ENCODE data around the gene HHATL.

Gene HHATL

DNA sequence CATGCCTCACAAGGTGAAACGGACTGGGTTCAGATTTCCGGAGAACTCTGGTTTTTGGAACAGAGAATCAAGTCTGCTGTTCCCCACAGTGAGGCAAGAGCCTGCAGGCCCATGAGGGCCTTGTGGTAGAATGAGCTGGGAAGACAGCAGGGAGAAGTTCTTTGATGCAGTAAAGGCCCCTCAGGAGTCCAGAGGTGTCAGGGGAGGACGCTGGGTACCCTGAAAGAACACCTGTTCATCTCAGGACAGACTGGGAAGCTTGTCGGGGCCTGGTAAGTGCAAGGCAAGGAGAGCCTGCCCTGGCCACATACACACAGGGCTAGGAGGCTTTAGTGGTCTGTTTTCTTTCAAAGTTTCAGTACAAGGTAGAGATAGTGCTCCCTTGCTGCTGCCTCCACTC is 52.8 kb downstream of the HHATL start:
- no peak overlapping the region for H3K4me3 ChIP-seq (ENCODE audit: low read length)
- TF ChIP-seq, protein P1, sequence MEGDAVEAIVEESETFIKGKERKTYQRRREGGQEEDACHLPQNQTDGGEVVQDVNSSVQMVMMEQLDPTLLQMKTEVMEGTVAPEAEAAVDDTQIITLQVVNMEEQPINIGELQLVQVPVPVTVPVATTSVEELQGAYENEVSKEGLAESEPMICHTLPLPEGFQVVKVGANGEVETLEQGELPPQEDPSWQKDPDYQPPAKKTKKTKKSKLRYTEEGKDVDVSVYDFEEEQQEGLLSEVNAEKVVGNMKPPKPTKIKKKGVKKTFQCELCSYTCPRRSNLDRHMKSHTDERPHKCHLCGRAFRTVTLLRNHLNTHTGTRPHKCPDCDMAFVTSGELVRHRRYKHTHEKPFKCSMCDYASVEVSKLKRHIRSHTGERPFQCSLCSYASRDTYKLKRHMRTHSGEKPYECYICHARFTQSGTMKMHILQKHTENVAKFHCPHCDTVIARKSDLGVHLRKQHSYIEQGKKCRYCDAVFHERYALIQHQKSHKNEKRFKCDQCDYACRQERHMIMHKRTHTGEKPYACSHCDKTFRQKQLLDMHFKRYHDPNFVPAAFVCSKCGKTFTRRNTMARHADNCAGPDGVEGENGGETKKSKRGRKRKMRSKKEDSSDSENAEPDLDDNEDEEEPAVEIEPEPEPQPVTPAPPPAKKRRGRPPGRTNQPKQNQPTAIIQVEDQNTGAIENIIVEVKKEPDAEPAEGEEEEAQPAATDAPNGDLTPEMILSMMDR (IDR thresholded peaks at IDR 0.05; ENCODE audit: insufficient read depth, low read depth, low read length, missing control alignments), result no peak
- no peak for DNase-seq (ENCODE audit: low read depth)

DNA sequence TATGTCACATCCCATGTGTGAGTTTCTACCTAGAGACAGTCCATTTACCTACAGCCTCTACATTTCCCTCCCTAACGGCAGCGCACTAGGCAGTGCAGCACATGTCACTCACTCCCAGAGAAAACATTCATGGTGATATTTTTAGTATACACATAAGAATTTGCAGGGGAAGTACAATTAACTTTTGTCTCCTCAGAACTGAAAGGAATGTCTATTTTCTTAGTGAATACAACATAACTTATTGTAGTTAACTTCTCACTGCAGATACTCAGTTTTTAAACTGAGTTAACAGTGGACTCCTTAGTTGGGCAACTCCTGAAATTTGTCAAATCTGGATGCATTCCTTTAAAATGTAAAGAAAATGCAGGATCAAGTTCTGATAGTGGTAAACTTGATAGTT is 53.6 kb downstream of the HHATL start:
- no peak for DNase-seq (ENCODE audit: low read depth)
- H3K4me3 ChIP-seq (ENCODE audit: low read length), result no peak overlapping the region
- TF ChIP-seq, protein P1 (IDR thresholded peaks at IDR 0.05; ENCODE audit: insufficient read depth, low read depth, low read length, missing control alignments), result no peak

DNA sequence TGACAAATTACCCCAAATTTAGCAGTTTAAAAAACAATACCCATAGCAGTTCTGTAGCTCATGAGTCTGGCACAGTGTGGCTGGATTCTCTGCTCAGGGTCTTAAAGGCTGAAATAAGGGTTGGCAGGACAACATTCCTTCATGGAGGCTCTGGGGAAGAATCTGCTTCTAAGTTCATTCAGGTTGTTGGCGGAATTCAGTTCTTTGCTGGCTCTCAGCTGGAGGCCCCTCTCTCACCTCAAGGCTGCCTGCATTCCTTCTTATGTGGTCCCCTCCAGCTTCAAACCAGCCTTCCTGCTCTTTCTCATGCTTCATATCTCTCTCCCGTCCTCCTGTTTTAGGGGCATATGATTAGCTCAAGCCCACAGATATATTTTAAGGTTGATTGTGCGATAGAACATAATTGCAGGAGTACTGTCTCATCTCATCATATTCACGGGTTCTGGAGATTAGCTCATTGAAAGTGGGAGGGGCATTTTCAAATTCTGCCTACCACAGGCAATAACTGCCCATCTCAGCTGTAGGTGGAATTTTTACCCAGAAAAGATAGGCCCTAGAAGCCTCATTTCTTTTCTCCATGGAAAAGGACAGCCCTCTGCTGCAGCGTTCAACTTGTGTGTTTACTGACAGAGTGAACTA is 54.7 kb downstream of the HHATL start:
- H3K4me3 ChIP-seq (ENCODE audit: low read length), result no peak overlapping the region
- TF ChIP-seq, protein P1 (IDR thresholded peaks at IDR 0.05; ENCODE audit: insufficient read depth, low read depth, low read length, missing control alignments), result no peak
- no peak for DNase-seq (ENCODE audit: low read depth)
